Stimulated activated memory B cell treated with anti-CD40 and anti-IgM and Interleukin-4, amounts not matched to agents 10 μg/mL and 1 μg/mL and 100 μg/mL, for 72 hours (primary cell): ENCODE data around the gene C4orf36.
"Not testable (repeated sequence)": the region's sequence is repeated elsewhere in the genome, so short reads cannot be mapped to it uniquely, and the experiment has no call there.

Source experiments
- ATAC-seq: fragments of 150-1000 bp; cut with Tn5 transposase; 2 replicates; pipeline ENCODE4 v1.10.0; 2021
- H3K27ac Mint-ChIP-seq: one replicate; pipeline ENCODE4 v1.8.0; 2022; ENCODE audit warnings: mild to moderate bottlenecking, mixed read lengths
- H3K27me3 Mint-ChIP-seq: one replicate; pipeline ENCODE4 v1.8.0; 2022; ENCODE audit warnings: mixed read lengths
- H3K36me3 Mint-ChIP-seq: one replicate; pipeline ENCODE4 v1.8.0; 2022; ENCODE audit warnings: mixed read lengths
- H3K4me1 Mint-ChIP-seq: one replicate; pipeline ENCODE4 v1.8.0; 2022; ENCODE audit warnings: mixed read lengths
- H3K4me3 Mint-ChIP-seq: one replicate; pipeline ENCODE4 v1.8.0; 2022; ENCODE audit warnings: mild to moderate bottlenecking, moderate library complexity, mixed read lengths
- H3K9me3 Mint-ChIP-seq: one replicate; pipeline ENCODE4 v1.8.0; 2022; ENCODE audit warnings: mixed read lengths

Gene C4orf36

GRCh38 chr4:86895692-86896488 is 3.7 kb upstream of the C4orf36 start:
- Mint-ChIP-seq H3K27ac (no peak overlapping the region), H3K27me3 (peaks cover 19% of the 10 kb centered on the region), H3K36me3 (no peaks in the 10 kb centered on the region), H3K4me3 (no peak overlapping the region), H3K9me3 (no peaks in the 10 kb centered on the region), H3K4me1 (peaks cover 5% of the 10 kb centered on the region)
- peak; percentile 58 for ATAC-seq

GRCh38 chr4:86894455-86894854 is 2.2 kb upstream of the C4orf36 start:
- peaks cover 34% of the 10 kb centered on the region for H3K27me3 Mint-ChIP-seq
- ATAC-seq: no peak
- no peak overlapping the region for H3K4me3 Mint-ChIP-seq
- H3K9me3 Mint-ChIP-seq: no peaks in the 10 kb centered on the region
- no peaks in the 10 kb centered on the region for H3K36me3 Mint-ChIP-seq
- peaks cover 5% of the 10 kb centered on the region for H3K4me1 Mint-ChIP-seq
- no peak overlapping the region for H3K27ac Mint-ChIP-seq

- Mint-ChIP-seq H3K27ac (no peak overlapping the region), H3K4me3 (no peak overlapping the region), H3K27me3 (peaks cover 36% of the 10 kb centered on the region), H3K9me3 (no peaks in the 10 kb centered on the region), H3K36me3 (no peaks in the 10 kb centered on the region), H3K4me1 (peaks cover 5% of the 10 kb centered on the region)
- no peak for ATAC-seq
These were observed 914 bp upstream of the C4orf36 start for GRCh38 chr4:86893136-86893535.

GRCh38 chr4:86892636-86892960 is 376 bp upstream of the C4orf36 start:
- no peak overlapping the region for H3K27ac Mint-ChIP-seq
- H3K4me1 Mint-ChIP-seq: peaks cover 5% of the 10 kb centered on the region
- no peaks in the 10 kb centered on the region for H3K9me3 Mint-ChIP-seq
- H3K36me3 Mint-ChIP-seq: no peaks in the 10 kb centered on the region
- peak overlapping the region; percentile 65 for H3K4me3 Mint-ChIP-seq
- peaks cover 36% of the 10 kb centered on the region for H3K27me3 Mint-ChIP-seq
- peak; percentile 17 for ATAC-seq

- Mint-ChIP-seq H3K9me3 (no peaks in the 10 kb centered on the region), H3K36me3 (no peaks in the 10 kb centered on the region), H3K27me3 (peaks cover 36% of the 10 kb centered on the region), H3K4me3 (no peak overlapping the region), H3K4me1 (peaks cover 5% of the 10 kb centered on the region), H3K27ac (no peak overlapping the region)
- no peak for ATAC-seq
These were observed 1.4 kb downstream of the C4orf36 start for GRCh38 chr4:86890790-86891189.

GRCh38 chr4:86879641-86880040 is 12.6 kb downstream of the C4orf36 start:
- no peak for ATAC-seq
- Mint-ChIP-seq H3K36me3 (no peaks in the 10 kb centered on the region), H3K4me3 (no peak overlapping the region), H3K27me3 (no peaks in the 10 kb centered on the region), H3K9me3 (peaks cover 12% of the 10 kb centered on the region), H3K4me1 (no peaks in the 10 kb centered on the region), H3K27ac (no peak overlapping the region)

GRCh38 chr4:86878640-86879039 is 13.6 kb downstream of the C4orf36 start:
- H3K27ac Mint-ChIP-seq: no peak overlapping the region
- H3K36me3 Mint-ChIP-seq: no peaks in the 10 kb centered on the region
- H3K4me3 Mint-ChIP-seq: no peak overlapping the region
- peaks cover 12% of the 10 kb centered on the region for H3K9me3 Mint-ChIP-seq
- H3K4me1 Mint-ChIP-seq: no peaks in the 10 kb centered on the region
- H3K27me3 Mint-ChIP-seq: no peaks in the 10 kb centered on the region
- no peak for ATAC-seq

GRCh38 chr4:86876894-86877685 is 15.1 kb downstream of the C4orf36 start:
- Mint-ChIP-seq H3K4me3 (no peak overlapping the region), H3K27me3 (no peaks in the 10 kb centered on the region), H3K27ac (no peak overlapping the region), H3K9me3 (peaks cover 12% of the 10 kb centered on the region), H3K36me3 (no peaks in the 10 kb centered on the region), H3K4me1 (no peaks in the 10 kb centered on the region)
- ATAC-seq: no peak

GRCh38 chr4:86875436-86875835 is 16.8 kb downstream of the C4orf36 start:
- not testable (repeated sequence) for ATAC-seq, H3K4me1 Mint-ChIP-seq, H3K36me3 Mint-ChIP-seq, H3K4me3 Mint-ChIP-seq, H3K27ac Mint-ChIP-seq, H3K27me3 Mint-ChIP-seq
- H3K9me3 Mint-ChIP-seq: peaks cover 12% of the 10 kb centered on the region

- Mint-ChIP-seq H3K36me3 (no peaks in the 10 kb centered on the region), H3K27me3 (no peaks in the 10 kb centered on the region), H3K27ac (no peak overlapping the region), H3K9me3 (peaks cover 1% of the 10 kb centered on the region), H3K4me3 (no peak overlapping the region), H3K4me1 (peaks cover 9% of the 10 kb centered on the region)
- no peak for ATAC-seq
These were observed 20.1 kb downstream of the C4orf36 start for GRCh38 chr4:86872135-86872534.

GRCh38 chr4:86870442-86871069 is 21.7 kb downstream of the C4orf36 start:
- Mint-ChIP-seq H3K27ac (no peak overlapping the region), H3K4me3 (no peak overlapping the region), H3K36me3 (no peaks in the 10 kb centered on the region), H3K4me1 (peaks cover 9% of the 10 kb centered on the region), H3K9me3 (no peaks in the 10 kb centered on the region), H3K27me3 (no peaks in the 10 kb centered on the region)
- no peak for ATAC-seq

GRCh38 chr4:86857341-86858052 is 34.7 kb downstream of the C4orf36 start:
- Mint-ChIP-seq H3K27ac (no peak overlapping the region), H3K36me3 (no peaks in the 10 kb centered on the region), H3K4me3 (no peak overlapping the region), H3K27me3 (no peaks in the 10 kb centered on the region), H3K9me3 (no peaks in the 10 kb centered on the region), H3K4me1 (no peaks in the 10 kb centered on the region)
- ATAC-seq: no peak

GRCh38 chr4:86856896-86857295 is 35.3 kb downstream of the C4orf36 start:
- no peaks in the 10 kb centered on the region for H3K9me3 Mint-ChIP-seq
- H3K36me3 Mint-ChIP-seq: no peaks in the 10 kb centered on the region
- no peaks in the 10 kb centered on the region for H3K4me1 Mint-ChIP-seq
- H3K4me3 Mint-ChIP-seq: no peak overlapping the region
- H3K27ac Mint-ChIP-seq: no peak overlapping the region
- H3K27me3 Mint-ChIP-seq: no peaks in the 10 kb centered on the region
- ATAC-seq: no peak

- no peak overlapping the region for H3K4me3 Mint-ChIP-seq
These were observed 36.6 kb downstream of the C4orf36 start for GRCh38 chr4:86855572-86855971.

GRCh38 chr4:86853209-86853608 is 39.0 kb downstream of the C4orf36 start:
- ATAC-seq: no peak
- H3K27ac Mint-ChIP-seq: no peak overlapping the region
- no peaks in the 10 kb centered on the region for H3K4me1 Mint-ChIP-seq
- H3K9me3 Mint-ChIP-seq: peaks cover 5% of the 10 kb centered on the region
- H3K36me3 Mint-ChIP-seq: no peaks in the 10 kb centered on the region
- no peak overlapping the region for H3K4me3 Mint-ChIP-seq
- peaks cover 10% of the 10 kb centered on the region for H3K27me3 Mint-ChIP-seq

More at GRCh38 chr4:86855572-86855971, 36.6 kb downstream of the C4orf36 start:
- ATAC-seq: no peak
- H3K9me3 Mint-ChIP-seq: peaks cover 2% of the 10 kb centered on the region
- H3K27ac Mint-ChIP-seq: no peak overlapping the region
- H3K4me1 Mint-ChIP-seq: no peaks in the 10 kb centered on the region
- peaks cover 1% of the 10 kb centered on the region for H3K27me3 Mint-ChIP-seq
- no peaks in the 10 kb centered on the region for H3K36me3 Mint-ChIP-seq
